ENCODE measurements around the gene AXIN2.

DNA sequence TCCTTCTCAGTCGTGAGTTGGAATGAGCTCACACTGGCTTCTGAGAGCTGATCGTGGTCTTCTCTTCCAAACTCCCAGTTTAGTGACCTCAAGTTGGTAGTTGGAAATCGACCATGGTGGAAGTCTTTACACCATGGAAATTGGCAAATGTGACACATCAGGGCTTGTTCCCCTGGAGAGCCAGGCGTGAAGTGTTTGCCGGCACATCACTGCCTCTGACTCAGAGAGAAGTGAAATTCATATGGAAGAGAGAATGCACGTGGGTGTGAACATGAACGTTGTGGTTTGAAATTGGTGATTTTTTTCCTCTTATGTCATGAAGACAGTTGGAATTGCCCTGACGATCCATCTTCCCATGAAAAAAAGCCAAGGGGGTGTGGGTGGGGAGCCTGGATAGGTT is 47.4 kb downstream of the AXIN2 start:
- TF ChIP-seq, protein P1, sequence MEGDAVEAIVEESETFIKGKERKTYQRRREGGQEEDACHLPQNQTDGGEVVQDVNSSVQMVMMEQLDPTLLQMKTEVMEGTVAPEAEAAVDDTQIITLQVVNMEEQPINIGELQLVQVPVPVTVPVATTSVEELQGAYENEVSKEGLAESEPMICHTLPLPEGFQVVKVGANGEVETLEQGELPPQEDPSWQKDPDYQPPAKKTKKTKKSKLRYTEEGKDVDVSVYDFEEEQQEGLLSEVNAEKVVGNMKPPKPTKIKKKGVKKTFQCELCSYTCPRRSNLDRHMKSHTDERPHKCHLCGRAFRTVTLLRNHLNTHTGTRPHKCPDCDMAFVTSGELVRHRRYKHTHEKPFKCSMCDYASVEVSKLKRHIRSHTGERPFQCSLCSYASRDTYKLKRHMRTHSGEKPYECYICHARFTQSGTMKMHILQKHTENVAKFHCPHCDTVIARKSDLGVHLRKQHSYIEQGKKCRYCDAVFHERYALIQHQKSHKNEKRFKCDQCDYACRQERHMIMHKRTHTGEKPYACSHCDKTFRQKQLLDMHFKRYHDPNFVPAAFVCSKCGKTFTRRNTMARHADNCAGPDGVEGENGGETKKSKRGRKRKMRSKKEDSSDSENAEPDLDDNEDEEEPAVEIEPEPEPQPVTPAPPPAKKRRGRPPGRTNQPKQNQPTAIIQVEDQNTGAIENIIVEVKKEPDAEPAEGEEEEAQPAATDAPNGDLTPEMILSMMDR (IDR thresholded peaks at IDR 0.05) = no peak
- TF ChIP-seq POLR2AphosphoS5 (IDR thresholded peaks at IDR 0.05) = no peak
